OCI-LY3 (cell line): ENCODE results near the gene BCL2L14.

ENCODE experiments used
- H2AFZ ChIP-seq: fragments of 200-600, 300-600 bp; shearing (Covaris generic); 2 replicates; pipeline ENCODE4 v1.6.0; 2014; ENCODE audit warnings: antibody characterized with exemption, low read depth, low read length
- H3K27ac ChIP-seq: fragments of 200-600, 300-600 bp; sonication (generic); 2 replicates; pipeline ENCODE4 v1.5.1; 2014; ENCODE audit warnings: mild to moderate bottlenecking, low read length, moderate library complexity, mixed read lengths
- H3K27me3 ChIP-seq: fragments of 200-600, 300-600 bp; sonication (generic); 2 replicates; pipeline ENCODE4 v1.6.1; 2014; ENCODE audit warnings: low read depth, low read length, mixed read lengths
- H3K36me3 ChIP-seq: fragments of 200-600, 300-600 bp; sonication (generic); replicated peaks from 2 replicates; pipeline ENCODE3; 2014; ENCODE audit warnings: low read depth, low read length, mixed read lengths
- H3K4me1 ChIP-seq: fragments of 300-600, 200-600 bp; sonication (generic); 2 replicates; pipeline ENCODE4 v1.6.1; 2014; ENCODE audit warnings: low read length, mixed read lengths
- H3K4me2 ChIP-seq: fragments of 200-600, 300-600 bp; sonication (generic); 2 replicates; pipeline ENCODE4 v1.6.1; 2014; ENCODE audit warnings: low read length, mixed read lengths
- H3K4me3 ChIP-seq: fragments of 300-600, 200-600 bp; sonication (generic); 2 replicates; pipeline ENCODE4 v1.5.1; 2014; ENCODE audit warnings: antibody characterized with exemption, mild to moderate bottlenecking, low read length, moderate library complexity
- H3K79me2 ChIP-seq: fragments of 300-600, 200-600 bp; shearing (Covaris generic); 2 replicates; pipeline ENCODE4 v1.6.1; 2014; ENCODE audit warnings: mild to moderate bottlenecking, low read length, mixed read lengths
- H3K9ac ChIP-seq: fragments of 300-600, 200-600 bp; shearing (Covaris generic); 2 replicates; pipeline ENCODE4 v1.6.0; 2014; ENCODE audit warnings: mild to moderate bottlenecking, low read length, moderate library complexity
- H3K9me3 ChIP-seq: fragments of 200-600, 300-600 bp; shearing (Covaris generic); 2 replicates; pipeline ENCODE4 v1.6.1; 2014; ENCODE audit warnings: low read length, mixed read lengths; ENCODE audit not compliant: insufficient read depth
- H4K20me1 ChIP-seq: fragments of 200-600, 300-600 bp; sonication (generic); 2 replicates; pipeline ENCODE4 v1.6.1; 2016; ENCODE audit warnings: low read length, mixed read lengths; ENCODE audit not compliant: insufficient read depth
- EZH2phosphoT487 ChIP-seq: fragments of 200-600 bp; shearing (Covaris generic); IDR thresholded peaks from 2 replicates; pipeline ENCODE4 v1.6.1; 2018; ENCODE audit warnings: antibody characterized with exemption, mixed run types, low read depth
- TF ChIP-seq, protein P1 (sequence below): fragments of 200-600, 300-600 bp; sonication (generic); IDR thresholded peaks from 2 replicates; pipeline ENCODE4 v1.5.1; 2014; ENCODE audit warnings: antibody characterized with exemption, low read length, low read depth

BCL2L14 gene

DNA sequence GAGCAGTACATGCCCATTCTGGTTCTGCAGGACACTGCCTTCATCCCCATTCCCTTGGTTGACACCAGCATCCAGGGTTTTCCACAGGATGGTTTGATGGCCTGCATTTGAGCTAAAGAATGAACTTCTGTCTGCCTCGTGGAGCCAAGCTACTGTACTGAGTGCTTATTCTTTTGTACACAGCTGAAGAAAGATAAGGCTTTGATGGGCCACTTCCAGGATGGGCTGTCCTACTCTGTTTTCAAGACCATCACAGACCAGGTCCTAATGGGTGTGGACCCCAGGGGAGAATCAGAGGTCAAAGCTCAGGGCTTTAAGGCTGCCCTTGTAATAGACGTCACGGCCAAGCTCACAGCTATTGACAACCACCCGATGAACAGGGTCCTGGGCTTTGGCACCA, 23.7 kb downstream of the BCL2L14 start:
- H3K4me3 ChIP-seq, result no peak overlapping the region
- H3K4me1 ChIP-seq, result no peaks in the 10 kb centered on the region
- H2AFZ ChIP-seq, result no peak overlapping the region
- H4K20me1 ChIP-seq, result no peaks in the 10 kb centered on the region
- no peak overlapping the region for H3K9ac ChIP-seq
- H3K9me3 ChIP-seq, result no peaks in the 10 kb centered on the region
- H3K27ac ChIP-seq, result no peak overlapping the region
- peaks cover 13% of the 10 kb centered on the region for H3K27me3 ChIP-seq
- H3K4me2 ChIP-seq, result no peak overlapping the region
- TF ChIP-seq, protein P1, sequence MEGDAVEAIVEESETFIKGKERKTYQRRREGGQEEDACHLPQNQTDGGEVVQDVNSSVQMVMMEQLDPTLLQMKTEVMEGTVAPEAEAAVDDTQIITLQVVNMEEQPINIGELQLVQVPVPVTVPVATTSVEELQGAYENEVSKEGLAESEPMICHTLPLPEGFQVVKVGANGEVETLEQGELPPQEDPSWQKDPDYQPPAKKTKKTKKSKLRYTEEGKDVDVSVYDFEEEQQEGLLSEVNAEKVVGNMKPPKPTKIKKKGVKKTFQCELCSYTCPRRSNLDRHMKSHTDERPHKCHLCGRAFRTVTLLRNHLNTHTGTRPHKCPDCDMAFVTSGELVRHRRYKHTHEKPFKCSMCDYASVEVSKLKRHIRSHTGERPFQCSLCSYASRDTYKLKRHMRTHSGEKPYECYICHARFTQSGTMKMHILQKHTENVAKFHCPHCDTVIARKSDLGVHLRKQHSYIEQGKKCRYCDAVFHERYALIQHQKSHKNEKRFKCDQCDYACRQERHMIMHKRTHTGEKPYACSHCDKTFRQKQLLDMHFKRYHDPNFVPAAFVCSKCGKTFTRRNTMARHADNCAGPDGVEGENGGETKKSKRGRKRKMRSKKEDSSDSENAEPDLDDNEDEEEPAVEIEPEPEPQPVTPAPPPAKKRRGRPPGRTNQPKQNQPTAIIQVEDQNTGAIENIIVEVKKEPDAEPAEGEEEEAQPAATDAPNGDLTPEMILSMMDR, result no peak
- TF ChIP-seq EZH2phosphoT487, result no peak
- no peaks in the 10 kb centered on the region for H3K36me3 ChIP-seq
- H3K79me2 ChIP-seq, result no peaks in the 10 kb centered on the region

DNA sequence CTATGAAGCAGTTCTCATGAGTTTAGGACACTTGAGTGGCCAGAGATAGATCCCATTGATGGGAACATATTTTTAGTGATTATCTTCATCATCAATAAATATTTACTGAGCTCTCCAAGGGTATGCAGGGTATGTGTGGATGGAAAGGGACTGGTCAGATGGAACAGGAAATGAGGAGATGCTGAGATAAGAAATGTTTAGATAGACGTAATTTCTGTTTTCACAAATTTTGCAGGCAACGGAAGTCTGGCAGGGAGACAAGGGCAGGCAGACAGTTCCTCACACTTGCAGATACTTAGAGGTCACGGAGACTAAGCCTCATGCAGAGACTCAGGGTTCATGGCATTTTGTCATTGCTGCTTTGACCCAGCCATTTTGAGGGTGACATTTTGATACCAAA, 24.3 kb downstream of the BCL2L14 start:
- no peak overlapping the region for H3K27ac ChIP-seq

DNA sequence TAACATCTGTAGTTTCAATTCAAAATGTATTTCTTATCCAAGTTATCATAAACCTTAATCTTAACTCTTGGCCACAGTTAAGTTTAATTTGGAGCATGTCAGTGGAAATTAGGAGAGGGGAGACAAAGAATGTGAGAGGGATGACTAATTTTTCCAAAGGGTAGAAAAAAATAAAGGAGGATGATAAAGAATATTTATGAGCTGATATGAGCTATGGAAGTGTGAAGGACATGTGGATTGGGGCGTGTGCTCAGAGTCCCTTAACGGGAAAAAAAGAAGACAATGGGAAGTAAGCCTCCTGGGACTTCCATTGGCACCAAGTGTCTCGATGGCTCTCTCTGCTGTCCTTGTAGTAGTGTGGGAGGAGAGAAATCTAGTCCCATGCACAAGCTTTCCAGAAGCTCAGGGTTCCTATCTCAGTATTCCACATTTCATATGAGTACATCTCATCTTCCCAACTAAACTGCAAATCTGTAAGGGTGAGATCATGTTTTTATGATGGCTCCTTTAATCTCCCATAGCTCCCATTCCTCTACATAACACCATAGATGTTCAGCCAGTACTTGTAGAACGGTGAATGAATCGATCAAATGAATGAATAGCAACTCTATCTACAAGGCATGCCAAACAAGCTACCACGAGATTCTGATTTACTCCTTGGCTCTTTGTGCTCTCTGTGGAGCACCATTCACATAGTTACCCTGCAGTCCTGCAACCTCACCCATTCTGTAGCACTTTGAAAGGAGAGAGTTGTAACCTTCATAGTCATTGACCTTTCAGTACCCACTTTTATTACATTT, 27.4 kb downstream of the BCL2L14 start:
- no peaks in the 10 kb centered on the region for H3K79me2 ChIP-seq
- no peaks in the 10 kb centered on the region for H3K36me3 ChIP-seq
- H3K9ac ChIP-seq, result no peak overlapping the region
- H3K27ac ChIP-seq, result no peak overlapping the region
- no peaks in the 10 kb centered on the region for H3K4me1 ChIP-seq
- H3K9me3 ChIP-seq, result no peaks in the 10 kb centered on the region
- no peaks in the 10 kb centered on the region for H4K20me1 ChIP-seq
- no peak for TF ChIP-seq EZH2phosphoT487
- TF ChIP-seq, protein P1, result no peak
- H3K4me2 ChIP-seq, result no peak overlapping the region
- H3K27me3 ChIP-seq, result no peaks in the 10 kb centered on the region
- no peak overlapping the region for H2AFZ ChIP-seq
- H3K4me3 ChIP-seq, result no peak overlapping the region

More for the DNA sequence above, 24.3 kb downstream of the BCL2L14 start:
- Histone ChIP-seq H3K9me3 (no peaks in the 10 kb centered on the region), H3K4me3 (no peak overlapping the region), H3K4me2 (no peak overlapping the region), H4K20me1 (no peaks in the 10 kb centered on the region), H3K79me2 (no peaks in the 10 kb centered on the region), H2AFZ (no peak overlapping the region), H3K4me1 (no peaks in the 10 kb centered on the region), H3K36me3 (no peaks in the 10 kb centered on the region), H3K9ac (no peak overlapping the region), H3K27me3 (peaks cover 13% of the 10 kb centered on the region)
- TF ChIP-seq EZH2phosphoT487, result no peak
- TF ChIP-seq, protein P1, result no peak

GRCh38 chr12:12098691-12099015, 27.9 kb downstream of the BCL2L14 start:
- Histone ChIP-seq H3K4me1 (no peaks in the 10 kb centered on the region), H3K27me3 (no peaks in the 10 kb centered on the region), H3K9me3 (no peaks in the 10 kb centered on the region), H3K4me2 (no peak overlapping the region), H3K36me3 (peaks cover 2% of the 10 kb centered on the region), H3K27ac (no peak overlapping the region), H3K9ac (no peak overlapping the region), H3K79me2 (no peaks in the 10 kb centered on the region), H3K4me3 (no peak overlapping the region), H2AFZ (no peak overlapping the region), H4K20me1 (no peaks in the 10 kb centered on the region)
- TF ChIP-seq, protein P1, result no peak
- TF ChIP-seq EZH2phosphoT487, result no peak
